Choroid plexus epithelial cell (primary cell): ENCODE measurements around the gene HTR2A.

Experiments
- DNase-seq: peaks from one replicate; pipeline ENCODE4 v3.0.0-alpha.2; 2010; ENCODE audit warnings: low read depth
- H3K4me3 ChIP-seq: 2 replicates; pipeline ENCODE4 v1.5.1; 2011; ENCODE audit warnings: low read depth, mild to moderate bottlenecking, control low read depth, low read length, moderate library complexity
- CTCF ChIP-seq: conservative IDR thresholded peaks from 2 replicates; pipeline ENCODE4 v1.5.1; 2011; ENCODE audit warnings: low read depth, mild to moderate bottlenecking, control low read depth, inconsistent platforms, low read length, moderate library complexity

The HTR2A gene

GRCh38 chr13:46860722-46861121 lies 36.1 kb downstream of the HTR2A start:
- TF ChIP-seq CTCF: no peak
- no peak for DNase-seq
- H3K4me3 ChIP-seq: no peak overlapping the region

GRCh38 chr13:46858776-46859175 lies 38.1 kb downstream of the HTR2A start:
- DNase-seq: no peak
- no peak overlapping the region for H3K4me3 ChIP-seq
- no peak for TF ChIP-seq CTCF

GRCh38 chr13:46858163-46858562 lies 38.7 kb downstream of the HTR2A start:
- DNase-seq: no peak
- H3K4me3 ChIP-seq: no peak overlapping the region
- TF ChIP-seq CTCF: no peak

GRCh38 chr13:46855664-46856063 lies 41.2 kb downstream of the HTR2A start:
- TF ChIP-seq CTCF: no peak
- DNase-seq: no peak
- H3K4me3 ChIP-seq: no peak overlapping the region

- TF ChIP-seq CTCF: no peak
- DNase-seq: no peak
- no peak overlapping the region for H3K4me3 ChIP-seq
These were observed 41.7 kb downstream of the HTR2A start for GRCh38 chr13:46855166-46855565.

- TF ChIP-seq CTCF: no peak
- DNase-seq: no peak
- no peak overlapping the region for H3K4me3 ChIP-seq
These were observed 44.7 kb downstream of the HTR2A start for GRCh38 chr13:46852168-46852567.

GRCh38 chr13:46850214-46850613 lies 46.6 kb downstream of the HTR2A start:
- DNase-seq: peak; percentile 17
- no peak overlapping the region for H3K4me3 ChIP-seq
- no peak for TF ChIP-seq CTCF
